Measurements from ENCODE around the gene TERF2IP.

DNA sequence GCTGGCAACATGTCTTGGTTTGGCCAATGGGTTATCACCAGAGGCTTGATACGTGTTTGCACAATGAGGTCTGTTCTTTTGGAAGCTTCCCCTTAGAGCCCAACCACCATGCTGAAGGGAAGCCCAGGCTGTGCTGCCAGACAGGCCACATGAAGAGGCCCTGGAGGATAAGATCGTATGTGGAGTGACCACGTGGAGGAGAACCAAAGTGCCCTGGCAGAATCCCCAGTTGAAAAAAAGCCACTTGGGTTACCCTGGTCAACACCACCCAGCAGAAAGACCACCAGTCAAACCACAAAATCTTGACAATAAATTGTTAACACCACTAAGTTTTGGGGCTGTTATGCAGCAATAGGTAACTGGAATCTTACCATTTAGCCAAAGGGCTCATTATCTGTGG lies 17.5 kb upstream of the TERF2IP start:
- TF ChIP-seq POLR2A (IDR thresholded peaks at IDR 0.05) (no peak), EP300 (IDR thresholded peaks at IDR 0.05) (no peak)
- TF ChIP-seq, protein P1, sequence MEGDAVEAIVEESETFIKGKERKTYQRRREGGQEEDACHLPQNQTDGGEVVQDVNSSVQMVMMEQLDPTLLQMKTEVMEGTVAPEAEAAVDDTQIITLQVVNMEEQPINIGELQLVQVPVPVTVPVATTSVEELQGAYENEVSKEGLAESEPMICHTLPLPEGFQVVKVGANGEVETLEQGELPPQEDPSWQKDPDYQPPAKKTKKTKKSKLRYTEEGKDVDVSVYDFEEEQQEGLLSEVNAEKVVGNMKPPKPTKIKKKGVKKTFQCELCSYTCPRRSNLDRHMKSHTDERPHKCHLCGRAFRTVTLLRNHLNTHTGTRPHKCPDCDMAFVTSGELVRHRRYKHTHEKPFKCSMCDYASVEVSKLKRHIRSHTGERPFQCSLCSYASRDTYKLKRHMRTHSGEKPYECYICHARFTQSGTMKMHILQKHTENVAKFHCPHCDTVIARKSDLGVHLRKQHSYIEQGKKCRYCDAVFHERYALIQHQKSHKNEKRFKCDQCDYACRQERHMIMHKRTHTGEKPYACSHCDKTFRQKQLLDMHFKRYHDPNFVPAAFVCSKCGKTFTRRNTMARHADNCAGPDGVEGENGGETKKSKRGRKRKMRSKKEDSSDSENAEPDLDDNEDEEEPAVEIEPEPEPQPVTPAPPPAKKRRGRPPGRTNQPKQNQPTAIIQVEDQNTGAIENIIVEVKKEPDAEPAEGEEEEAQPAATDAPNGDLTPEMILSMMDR (IDR thresholded peaks at IDR 0.05) = no peak
